HG03342 (cell line): ENCODE measurements around the gene BMP6.
A peak's percentile ranks its signal among the peaks of the same experiment; 100 is the strongest.

Experiments
- ATAC-seq: cut with Tn5 transposase; IDR thresholded peaks from one replicate; pipeline ENCODE4 v1.9.1; 2021; ENCODE audit warnings: mild to moderate bottlenecking, moderate library complexity; ENCODE audit not compliant: unreplicated experiment

Gene BMP6

GRCh38 chr6:7747016-7747415 lies 21.1 kb downstream of the BMP6 start:
- ATAC-seq, result no peak

DNA sequence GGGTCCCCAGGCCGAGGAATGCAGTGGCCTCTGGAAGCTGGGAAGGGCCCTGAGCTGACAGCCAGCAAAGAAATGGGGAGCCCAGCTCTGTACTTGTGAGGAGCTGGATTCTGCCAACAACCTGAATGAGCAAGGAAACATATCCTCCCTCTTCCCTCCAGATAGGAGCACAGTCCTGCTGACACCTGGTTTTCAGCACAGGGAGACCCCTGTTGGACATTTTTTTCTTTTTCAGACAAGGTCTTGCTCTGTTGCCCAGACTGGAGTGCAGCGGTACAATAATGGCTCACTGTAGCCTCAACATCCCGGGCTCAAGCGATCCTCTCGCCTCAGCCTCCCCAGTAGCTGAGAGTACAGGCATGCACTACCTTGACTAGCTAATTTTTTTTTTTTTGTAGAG lies 21.5 kb downstream of the BMP6 start:
- ATAC-seq, result no peak

GRCh38 chr6:7747901-7748504 lies 22.1 kb downstream of the BMP6 start:
- no peak for ATAC-seq

DNA sequence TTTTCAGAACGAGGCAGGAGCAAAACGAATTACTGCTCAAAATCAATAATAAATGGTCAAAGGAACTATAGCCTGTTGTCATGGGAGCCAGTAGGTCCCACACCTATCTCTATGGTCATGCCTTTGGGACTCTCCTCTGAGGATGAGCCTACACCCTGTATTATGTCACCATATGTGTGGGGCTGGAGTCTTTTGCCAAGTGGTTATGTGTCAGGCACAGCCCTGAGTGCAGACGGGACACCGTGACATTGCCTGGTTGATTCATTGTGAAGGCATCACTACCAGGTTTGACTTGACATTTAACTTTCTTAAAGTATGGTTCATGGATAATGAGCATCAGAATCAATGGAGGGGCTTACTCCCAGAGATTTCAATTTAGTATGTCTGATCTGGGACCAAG lies 23.6 kb downstream of the BMP6 start:
- no peak for ATAC-seq

- no peak for ATAC-seq
Measured at GRCh38 chr6:7750197-7750596, 24.3 kb downstream of the BMP6 start.

DNA sequence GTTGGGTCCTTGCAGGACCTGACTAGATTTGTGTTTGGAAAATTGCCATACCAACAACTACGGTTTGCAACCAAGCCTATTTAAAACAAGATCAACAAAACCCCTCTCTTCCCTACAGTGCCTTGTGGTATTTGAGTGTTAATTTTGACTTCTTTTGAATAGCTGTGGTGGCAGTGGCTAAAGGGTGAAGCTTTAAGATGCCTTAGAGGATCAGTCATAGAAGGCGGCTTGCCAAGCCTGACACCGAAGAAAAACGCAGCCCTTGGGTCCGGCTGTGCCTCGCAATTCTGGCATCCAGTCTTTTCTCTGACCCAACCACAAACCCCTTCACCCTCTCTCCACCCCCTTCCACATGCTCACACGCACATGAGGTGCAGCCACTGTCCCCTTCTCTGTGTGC lies 32.6 kb downstream of the BMP6 start:
- ATAC-seq, result no peak

DNA sequence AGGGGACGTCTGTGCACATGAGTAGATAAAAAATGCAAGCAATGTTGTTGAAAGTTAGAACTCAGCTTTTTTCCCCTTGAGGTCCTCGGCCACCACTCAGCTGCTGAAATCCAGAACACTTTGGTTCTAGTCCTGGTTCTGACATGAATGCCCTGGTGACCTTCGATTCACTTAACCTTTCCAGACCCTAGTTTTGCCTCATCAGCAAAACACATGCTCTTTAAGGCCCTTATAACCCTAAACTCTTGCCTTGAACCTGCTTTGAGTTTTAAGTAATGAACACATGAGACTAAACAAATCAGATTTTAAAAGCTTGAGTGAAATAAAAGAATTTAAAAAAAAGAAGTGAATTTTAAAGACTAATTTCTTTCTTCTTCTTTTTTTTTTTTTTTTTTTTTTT lies 33.4 kb downstream of the BMP6 start:
- ATAC-seq, result no peak

- no peak for ATAC-seq
Measured at GRCh38 chr6:7761051-7761450, 35.2 kb downstream of the BMP6 start.

GRCh38 chr6:7762760-7763159 lies 36.9 kb downstream of the BMP6 start:
- ATAC-seq, result no peak

DNA sequence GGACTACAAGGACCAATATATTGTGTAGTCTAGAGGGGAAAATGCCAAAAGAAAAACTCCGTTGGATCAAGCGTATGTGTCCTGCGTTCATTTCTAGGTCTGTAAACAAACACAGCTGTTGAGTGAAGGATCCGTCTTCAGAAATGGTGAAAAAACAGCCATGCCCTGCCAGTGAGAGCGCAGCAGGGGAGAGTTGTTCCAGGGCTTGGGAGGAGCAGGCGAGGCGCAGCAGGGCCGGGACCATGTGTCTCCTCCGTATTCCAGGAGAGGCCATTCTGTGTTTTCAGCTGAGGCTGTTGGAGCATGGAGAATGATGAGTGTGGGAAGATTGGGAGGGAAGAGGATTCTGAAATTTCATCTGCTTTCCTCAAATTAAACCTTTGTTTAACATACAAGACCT lies 38.0 kb downstream of the BMP6 start:
- no peak for ATAC-seq

DNA sequence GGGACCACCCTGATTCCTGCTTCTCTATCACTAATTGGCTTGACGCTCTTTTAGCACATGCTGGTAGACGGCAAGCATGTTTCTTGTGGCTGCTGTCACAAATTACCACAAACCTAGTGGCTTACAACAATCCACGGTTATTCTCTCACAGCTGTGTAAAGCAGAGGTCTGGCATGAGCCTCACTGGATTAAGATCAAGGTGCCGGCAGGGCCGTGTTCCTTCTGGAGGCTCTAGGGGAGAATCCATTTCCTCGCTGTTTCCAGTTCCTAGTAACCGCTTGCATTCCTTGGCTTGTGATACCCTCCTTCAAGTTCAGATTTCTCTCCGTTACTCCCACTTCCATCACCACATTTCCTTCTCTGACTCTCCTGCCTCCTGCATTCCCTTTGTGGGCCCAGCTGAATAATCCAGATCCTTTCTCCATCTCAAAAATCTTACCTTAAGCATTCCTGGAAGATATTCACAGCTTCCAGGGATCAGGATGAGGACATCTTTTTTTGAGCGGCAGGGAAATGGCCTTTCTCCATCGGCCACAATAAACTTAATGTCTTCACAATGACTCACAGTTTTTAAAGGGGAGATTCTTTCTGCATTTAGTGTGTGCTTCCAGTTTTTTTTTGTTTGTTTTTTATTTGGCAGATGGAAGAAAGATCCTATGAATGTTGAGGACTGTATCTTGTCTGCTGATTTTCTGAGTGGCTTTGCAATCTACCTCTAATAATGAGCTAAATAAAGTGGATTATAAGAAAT lies 39.9 kb downstream of the BMP6 start:
- ATAC-seq, result no peak

DNA sequence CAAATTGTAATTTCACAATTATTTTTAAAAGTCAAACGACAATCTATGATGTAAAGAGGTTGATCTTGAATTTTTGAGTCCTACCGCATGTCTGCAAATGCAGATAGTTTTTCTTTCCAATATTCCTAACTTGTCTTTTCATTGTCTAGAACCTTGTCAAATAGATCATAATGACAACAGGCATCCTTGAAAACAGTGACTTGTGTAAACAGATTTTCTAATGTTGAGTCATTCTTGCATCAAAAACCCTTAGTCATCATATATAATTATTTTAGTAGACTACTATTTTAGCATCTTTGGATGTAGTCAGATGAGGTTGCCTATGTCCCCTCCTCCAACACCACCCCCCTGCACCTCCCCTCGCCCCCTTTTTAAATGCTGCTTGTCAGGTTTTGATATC lies 43.8 kb downstream of the BMP6 start:
- ATAC-seq, result no peak

- no peak for ATAC-seq
Measured at GRCh38 chr6:7770111-7770510, 44.2 kb downstream of the BMP6 start.

DNA sequence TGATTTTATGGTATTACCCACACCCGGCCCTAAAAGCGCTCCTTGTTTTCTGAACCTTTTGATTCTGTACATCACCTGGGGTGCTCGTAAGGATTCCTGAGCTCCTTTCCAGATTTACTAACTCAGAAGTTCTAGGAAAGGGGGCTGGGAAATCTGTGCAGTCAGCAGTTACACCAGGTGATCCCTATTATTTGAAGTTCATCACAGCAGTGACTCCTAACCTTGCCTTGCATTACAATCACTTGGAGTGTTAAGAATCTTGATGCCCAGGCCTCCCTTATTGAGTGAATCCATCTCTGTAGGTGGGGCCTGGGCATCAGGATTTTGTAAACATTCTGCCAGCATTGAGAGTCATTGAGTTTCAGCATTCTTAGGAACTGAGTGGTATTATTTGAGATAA lies 44.7 kb downstream of the BMP6 start:
- ATAC-seq, result no peak

- ATAC-seq, result no peak
Measured at GRCh38 chr6:7773322-7773721, 47.4 kb downstream of the BMP6 start.

GRCh38 chr6:7773914-7774313 lies 48.0 kb downstream of the BMP6 start:
- no peak for ATAC-seq

GRCh38 chr6:7776509-7776908 lies 50.6 kb downstream of the BMP6 start:
- ATAC-seq, result no peak

DNA sequence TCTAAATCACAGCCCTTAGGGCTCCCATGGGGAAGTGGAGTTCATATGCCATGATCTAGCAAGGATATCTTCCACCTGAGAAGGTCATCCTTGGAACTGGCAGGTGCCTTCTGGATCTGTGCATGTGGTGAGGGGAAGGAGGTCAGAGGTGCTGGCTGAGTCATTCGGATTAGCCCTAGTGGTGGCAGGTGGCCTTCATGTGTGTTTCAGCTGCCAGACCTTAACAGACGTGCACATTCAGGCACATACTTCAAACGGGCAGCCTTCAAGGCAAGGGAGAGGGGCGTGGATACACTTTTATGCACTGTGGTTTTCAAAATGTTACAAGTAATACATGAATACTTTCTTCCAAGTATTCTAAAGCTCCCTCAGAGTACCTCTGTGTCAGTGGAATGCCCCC lies 51.2 kb downstream of the BMP6 start:
- ATAC-seq, result no peak

GRCh38 chr6:7781240-7781639 lies 55.3 kb downstream of the BMP6 start:
- ATAC-seq, result no peak

- no peak for ATAC-seq
Measured at GRCh38 chr6:7784248-7784647, 58.3 kb downstream of the BMP6 start.

GRCh38 chr6:7784706-7785105 lies 58.8 kb downstream of the BMP6 start:
- ATAC-seq, result peak; percentile 81

DNA sequence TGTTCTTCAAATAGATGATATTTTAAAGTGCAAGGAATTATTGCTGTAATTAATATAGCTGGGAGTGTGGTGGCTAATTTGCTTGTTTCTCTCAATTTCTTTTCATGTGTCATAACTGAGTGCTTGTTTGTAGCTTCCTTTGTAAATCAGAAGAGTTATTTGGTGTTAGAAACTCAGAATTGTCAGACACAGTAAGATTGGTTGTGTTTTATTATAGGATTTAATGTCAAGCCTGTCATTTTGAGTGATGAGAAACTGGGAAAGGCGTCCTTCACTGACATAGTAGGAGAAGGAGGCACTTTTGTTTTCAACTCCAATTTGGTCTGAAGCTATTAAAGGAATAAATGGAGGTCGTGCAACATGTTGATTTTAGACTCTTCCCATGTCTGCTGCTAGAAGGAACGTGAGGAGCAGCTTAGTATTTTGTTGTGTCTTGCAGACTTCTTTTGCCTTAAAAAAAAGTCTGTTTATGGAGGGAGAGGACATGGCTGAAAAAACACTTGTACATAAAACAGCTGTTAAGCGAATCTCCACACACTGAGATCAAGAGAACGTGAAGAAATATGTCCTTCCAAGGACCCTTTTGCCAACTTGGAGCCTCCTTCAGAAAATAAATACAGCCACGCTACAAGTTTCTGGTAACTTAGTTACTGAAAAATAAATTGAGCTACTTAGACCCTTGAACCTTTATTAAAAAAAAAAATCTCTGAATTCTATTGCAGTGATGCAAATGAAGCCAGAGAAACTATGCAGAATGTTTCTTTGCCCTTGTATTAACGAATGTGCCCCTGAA lies 59.5 kb downstream of the BMP6 start:
- no peak for ATAC-seq
